ENCODE data around the gene SMARCD2.
A peak's percentile ranks its signal among the peaks of the same experiment; 100 is the strongest.

Gene SMARCD2

DNA sequence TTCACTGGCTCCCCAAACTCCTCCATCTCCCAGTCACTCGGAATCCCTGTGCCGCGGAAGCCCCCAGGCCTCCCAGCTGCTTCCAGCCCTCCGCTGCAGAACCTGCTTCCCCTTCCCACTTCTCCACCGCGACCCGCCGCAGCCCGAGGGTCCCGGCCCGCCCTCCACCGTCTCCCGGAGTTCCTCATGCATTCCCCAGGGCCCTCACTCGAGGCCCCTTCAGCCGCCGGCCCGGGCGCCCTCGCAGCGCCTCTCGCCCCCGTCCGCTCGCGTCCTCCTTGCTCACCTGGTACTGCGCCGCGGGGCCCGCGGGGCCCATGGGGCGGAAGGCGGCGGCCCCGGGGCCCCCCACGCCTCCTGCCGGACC is 329 bp downstream of the SMARCD2 start:
- TF ChIP-seq POLR2A (IDR thresholded peaks at IDR 0.05; ENCODE audit: low read depth, low read length) (no peak), TAF1 (IDR thresholded peaks at IDR 0.05; ENCODE audit: borderline replicate concordance, low read depth, low read length) (no peak), POLR2AphosphoS5 (IDR thresholded peaks at IDR 0.05; ENCODE audit: low read depth, low read length) (no peak)
- DNase-seq (ENCODE audit: insufficient read length), result no peak
- no peak for FAIRE-seq

GRCh38 chr17:63841350-63842172 is 924 bp downstream of the SMARCD2 start:
- DNase-seq (ENCODE audit: insufficient read length) (no peak), FAIRE-seq (peak; percentile 83)
- TF ChIP-seq POLR2AphosphoS5 (IDR thresholded peaks at IDR 0.05; ENCODE audit: low read depth, low read length), result no peak
- no peak; the same call in 1 of the 2 replicates for TF ChIP-seq POLR2A (IDR thresholded peaks at IDR 0.05; ENCODE audit: low read depth, low read length)
- no peak for TF ChIP-seq TAF1 (IDR thresholded peaks at IDR 0.05; ENCODE audit: borderline replicate concordance, low read depth, low read length)

DNA sequence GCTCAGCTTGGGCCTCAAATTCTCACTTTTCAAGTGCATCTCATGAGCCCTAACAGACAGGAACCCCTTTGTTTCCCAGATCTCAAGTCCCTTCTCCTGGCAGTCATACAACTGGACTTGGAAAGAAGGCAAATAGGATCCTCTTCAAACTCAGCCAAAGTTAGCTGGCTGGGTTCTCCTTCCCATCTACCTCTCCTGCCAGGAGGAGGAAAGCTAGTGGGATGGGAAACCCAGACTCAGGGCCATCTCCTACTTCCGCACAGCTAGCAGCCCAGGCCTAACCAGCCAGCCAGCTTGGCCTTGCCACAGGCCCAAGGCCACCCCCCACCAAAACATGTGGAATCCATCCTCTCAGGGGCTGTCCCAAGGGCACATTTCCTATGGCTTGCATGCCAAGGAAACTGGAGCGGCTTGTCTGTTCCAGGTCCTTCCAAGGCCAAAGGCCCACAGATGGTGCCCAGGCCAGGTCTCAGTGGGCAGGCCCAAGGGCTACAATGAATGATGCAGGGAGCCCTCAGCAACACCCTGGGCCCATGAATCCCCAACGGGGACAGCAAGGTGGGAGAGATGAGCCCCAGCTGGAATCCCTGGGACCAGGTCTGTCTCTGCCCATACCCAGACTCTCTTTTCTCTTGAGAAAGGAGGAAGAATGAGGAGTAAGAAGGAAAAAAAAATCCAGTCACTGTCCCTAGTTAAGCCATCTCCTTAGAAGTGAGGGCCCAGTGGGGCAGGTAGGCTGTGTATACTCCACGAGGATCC is 1.7 kb downstream of the SMARCD2 start:
- FAIRE-seq, result no peak
- no peak for DNase-seq (ENCODE audit: insufficient read length)
- TF ChIP-seq POLR2AphosphoS5 (IDR thresholded peaks at IDR 0.05; ENCODE audit: low read depth, low read length), result no peak
- no peak for TF ChIP-seq POLR2A (IDR thresholded peaks at IDR 0.05; ENCODE audit: low read depth, low read length)
- TF ChIP-seq TAF1 (IDR thresholded peaks at IDR 0.05; ENCODE audit: borderline replicate concordance, low read depth, low read length), result no peak

GRCh38 chr17:63838631-63839171 is 3.8 kb downstream of the SMARCD2 start:
- DNase-seq (ENCODE audit: insufficient read length) (no peak), FAIRE-seq (no peak)
- TF ChIP-seq TAF1 (IDR thresholded peaks at IDR 0.05; ENCODE audit: borderline replicate concordance, low read depth, low read length) (no peak), POLR2A (IDR thresholded peaks at IDR 0.05; ENCODE audit: low read depth, low read length) (no peak), POLR2AphosphoS5 (IDR thresholded peaks at IDR 0.05; ENCODE audit: low read depth, low read length) (no peak)

DNA sequence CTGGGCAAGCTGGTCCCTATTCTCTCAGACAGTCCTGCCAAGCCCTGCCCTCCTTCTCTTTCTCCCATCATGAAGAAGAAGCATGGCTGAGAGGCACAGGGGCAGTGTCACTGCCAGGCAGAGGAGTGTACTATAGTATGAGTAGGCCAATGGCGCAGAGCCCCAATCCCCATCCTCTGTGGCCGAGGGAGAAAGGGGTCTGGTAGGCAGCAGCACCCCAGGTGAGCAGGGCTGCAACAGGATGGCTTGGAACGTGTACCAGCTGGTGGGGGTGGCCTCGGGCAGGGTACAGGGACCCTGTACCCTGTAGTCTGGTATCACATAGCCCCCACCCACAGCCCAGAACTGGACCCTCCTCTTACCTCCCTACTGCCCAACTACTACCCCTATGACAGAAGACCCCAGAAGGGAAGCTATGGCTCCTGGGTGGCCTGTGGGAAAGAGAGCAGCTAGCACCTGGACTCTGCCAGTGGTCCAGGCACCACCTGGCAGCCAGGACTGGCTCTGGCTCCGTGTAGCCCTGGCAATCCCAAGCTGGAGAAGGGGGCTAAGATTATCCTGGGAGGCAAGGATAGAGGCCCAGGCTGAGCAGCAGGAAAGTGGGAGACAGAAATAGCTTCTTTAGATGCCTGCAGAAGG is 4.4 kb downstream of the SMARCD2 start:
- DNase-seq (ENCODE audit: insufficient read length) (no peak), FAIRE-seq (no peak)

DNA sequence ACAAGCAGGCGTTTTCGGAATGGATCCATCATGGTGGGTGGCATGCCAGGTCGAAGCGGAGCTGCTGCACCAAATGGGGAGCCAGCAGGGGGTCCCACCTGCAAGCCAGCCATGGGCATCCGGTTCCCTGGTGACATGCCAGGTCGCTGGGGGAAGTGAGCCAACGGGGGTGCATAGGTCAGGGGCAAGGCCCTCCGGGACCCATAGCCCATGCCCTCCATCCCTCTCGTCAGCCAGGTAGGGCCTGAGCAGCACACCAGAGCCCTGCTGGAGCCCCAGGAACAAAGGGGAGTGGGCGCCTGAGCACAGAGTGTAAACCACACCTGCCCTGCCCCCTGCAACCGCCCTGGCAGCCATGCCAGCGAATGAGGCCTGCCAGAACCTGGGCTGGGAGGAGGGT is 5.0 kb downstream of the SMARCD2 start:
- FAIRE-seq (no peak), DNase-seq (ENCODE audit: insufficient read length) (no peak)
- TF ChIP-seq POLR2AphosphoS5 (IDR thresholded peaks at IDR 0.05; ENCODE audit: low read depth, low read length) (no peak), POLR2A (IDR thresholded peaks at IDR 0.05; ENCODE audit: low read depth, low read length) (no peak), TAF1 (IDR thresholded peaks at IDR 0.05; ENCODE audit: borderline replicate concordance, low read depth, low read length) (no peak)

More for the DNA sequence above, 4.4 kb downstream of the SMARCD2 start:
- no peak for TF ChIP-seq POLR2AphosphoS5 (IDR thresholded peaks at IDR 0.05; ENCODE audit: low read depth, low read length)
- no peak for TF ChIP-seq POLR2A (IDR thresholded peaks at IDR 0.05; ENCODE audit: low read depth, low read length)
- TF ChIP-seq TAF1 (IDR thresholded peaks at IDR 0.05; ENCODE audit: borderline replicate concordance, low read depth, low read length), result no peak

DNA sequence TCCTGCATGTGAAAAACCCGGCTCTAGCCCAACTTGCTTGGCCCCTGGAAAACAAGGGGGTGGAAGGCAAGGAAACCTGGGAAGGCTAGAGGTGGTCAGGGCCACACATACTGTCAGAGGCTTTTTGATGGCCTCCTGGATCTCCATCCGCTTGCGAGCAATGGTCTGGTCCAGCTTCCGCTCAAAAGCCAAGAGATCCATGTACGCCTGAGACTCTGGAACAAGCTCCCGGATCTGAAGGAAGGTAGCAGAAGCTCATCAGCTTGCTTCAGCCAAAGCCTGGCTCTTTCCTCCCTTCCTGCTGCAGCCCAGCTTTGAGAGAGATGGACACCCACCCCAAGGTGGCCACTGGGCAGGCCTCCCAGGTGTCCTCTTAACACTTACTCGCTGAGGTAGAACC is 5.7 kb downstream of the SMARCD2 start:
- DNase-seq (ENCODE audit: insufficient read length) (no peak), FAIRE-seq (no peak)
- TF ChIP-seq TAF1 (IDR thresholded peaks at IDR 0.05; ENCODE audit: borderline replicate concordance, low read depth, low read length), result no peak

DNA sequence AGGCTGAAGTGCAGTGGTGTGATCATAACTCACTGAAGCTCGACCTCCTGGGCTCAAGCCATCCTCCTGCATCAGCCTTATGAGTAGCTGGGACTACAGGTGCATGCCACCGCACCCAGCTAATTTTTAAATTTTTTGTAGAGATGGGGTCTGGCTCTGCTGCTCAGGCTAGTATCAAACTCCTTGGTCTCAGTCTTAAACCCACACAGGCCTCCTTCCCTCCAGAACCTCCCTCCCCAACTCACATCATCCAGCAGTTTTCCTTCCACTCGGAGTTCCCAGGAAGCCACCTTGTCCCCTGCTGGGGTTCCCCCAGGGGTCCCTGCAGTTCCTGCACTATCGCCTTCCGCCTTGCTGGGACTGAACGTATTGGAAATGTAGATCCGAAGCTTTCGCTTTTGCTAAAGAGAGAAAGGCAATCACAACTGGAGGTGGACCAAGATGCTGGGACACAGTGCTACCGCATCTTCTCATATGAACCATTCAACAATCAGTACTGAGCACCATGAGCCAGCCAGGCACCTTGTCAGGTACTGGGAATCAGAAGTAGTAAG is 7.2 kb downstream of the SMARCD2 start:
- DNase-seq (ENCODE audit: insufficient read length) (no peak), FAIRE-seq (no peak)
- TF ChIP-seq POLR2AphosphoS5 (IDR thresholded peaks at IDR 0.05; ENCODE audit: low read depth, low read length) (0 out of 2 replicates have a peak, but pooled peaks have one; percentile 6), POLR2A (IDR thresholded peaks at IDR 0.05; ENCODE audit: low read depth, low read length) (0 out of 2 replicates have a peak, but pooled peaks have one; percentile 22), TAF1 (IDR thresholded peaks at IDR 0.05; ENCODE audit: borderline replicate concordance, low read depth, low read length) (no peak)

- FAIRE-seq (peak; percentile 27), DNase-seq (ENCODE audit: insufficient read length) (peak; percentile 60)
- TF ChIP-seq POLR2AphosphoS5 (IDR thresholded peaks at IDR 0.05; ENCODE audit: low read depth, low read length) (peak; percentile 44), TAF1 (IDR thresholded peaks at IDR 0.05; ENCODE audit: borderline replicate concordance, low read depth, low read length) (no peak), POLR2A (IDR thresholded peaks at IDR 0.05; ENCODE audit: low read depth, low read length) (no peak)
Observed at GRCh38 chr17:63834431-63835166, 7.9 kb downstream of the SMARCD2 start.

- DNase-seq (ENCODE audit: insufficient read length), result no peak
- no peak for FAIRE-seq
- TF ChIP-seq POLR2A (IDR thresholded peaks at IDR 0.05; ENCODE audit: low read depth, low read length) (no peak; the same call in 1 of the 2 replicates), POLR2AphosphoS5 (IDR thresholded peaks at IDR 0.05; ENCODE audit: low read depth, low read length) (no peak), TAF1 (IDR thresholded peaks at IDR 0.05; ENCODE audit: borderline replicate concordance, low read depth, low read length) (no peak)
Observed at GRCh38 chr17:63833741-63834373, 8.6 kb downstream of the SMARCD2 start.

All from GM12892 (cell line).